GM23248 (cell line): Measurements from ENCODE around the gene SH3TC2.

Source experiments
- EZH2 ChIP-seq: fragments of 200-600 bp; sonication (generic); IDR thresholded peaks from 2 replicates; pipeline ENCODE4 v1.6.1; 2018; ENCODE audit warnings: antibody characterized with exemption, mild to moderate bottlenecking; ENCODE audit not compliant: insufficient read depth, poor library complexity, severe bottlenecking
- EZH2phosphoT487 ChIP-seq: fragments of 200-600 bp; sonication (generic); IDR thresholded peaks from 2 replicates; pipeline ENCODE4 v1.6.1; 2018; ENCODE audit warnings: antibody characterized with exemption, moderate library complexity, mild to moderate bottlenecking, low read depth; ENCODE audit not compliant: insufficient read depth

DNA sequence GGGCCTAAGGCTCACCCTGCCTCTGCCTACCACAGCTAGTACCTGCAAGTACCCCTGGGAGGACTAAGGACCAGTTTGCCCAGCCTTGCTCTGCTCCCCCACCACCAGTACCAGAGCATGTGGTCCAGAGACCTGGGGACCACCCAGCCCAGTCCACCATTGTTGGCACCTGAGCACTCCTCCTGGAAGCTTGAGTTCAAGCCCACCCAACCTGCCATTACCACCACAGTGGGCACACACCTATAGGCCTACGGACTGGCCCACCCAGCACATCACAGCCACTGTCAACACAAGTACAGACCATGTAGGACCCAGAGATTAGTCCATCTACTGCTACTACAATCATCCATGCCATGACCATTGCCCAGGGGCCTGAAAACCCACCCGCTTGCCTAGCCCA is 30.8 kb upstream of the SH3TC2 start:
- no peak for TF ChIP-seq EZH2phosphoT487
- TF ChIP-seq EZH2: no peak
